Esophagus squamous epithelium (tissue), 5 donors: ENCODE data around the gene PTOV1. TPM values are rescaled to one million over a fixed set of nuclear protein-coding genes. Genes with fewer than 3 reads are reported as not detected.

Experiments
- DNase-seq: peaks from one replicate; lab custom pipeline; 2025; lab: John Stamatoyannopoulos, UW
- H3K27ac ChIP-seq, 4 donors: fragments of 200-600 bp; sonication (generic); one replicate each; pipeline ENCODE4 v1.5.1; 2016 to 2019; ENCODE audit warnings: mild to moderate bottlenecking in 1 of 4
- H3K27me3 ChIP-seq, 4 donors: fragments of 200-600 bp; sonication (generic); 1 replicate in 3 of 4; 2 replicates in 1 of 4; pipeline versions ENCODE4 v1.5.1 to v1.6.0; 2017 to 2021; ENCODE audit warnings: antibody characterized with exemption in 1 of 4
- H3K36me3 ChIP-seq, 3 donors: fragments of 200-600 bp; sonication (generic); one replicate each; pipeline ENCODE4 v1.5.1; 2016 to 2019
- H3K4me1 ChIP-seq, 3 donors: fragments of 200-600 bp; sonication (generic); one replicate each; pipeline ENCODE4 v1.5.1; 2017 to 2019
- H3K4me3 ChIP-seq, 4 donors: fragments of 200-600 bp; sonication (generic); 1 replicate in 3 of 4; 2 replicates in 1 of 4; pipeline ENCODE4 v1.5.1; 2016 to 2019; ENCODE audit warnings: mild to moderate bottlenecking in 2 of 4, moderate library complexity in 1 of 4
- H3K9me3 ChIP-seq, 3 donors: fragments of 200-600 bp; sonication (generic); one replicate each; pipeline ENCODE4 v1.5.1; 2016 to 2019
- CTCF ChIP-seq, 6 experiments: fragments of 450-650 bp in 4 of 6; fragments of 200-600 bp in 2 of 6; sonication (generic) in 2 of 6; IDR thresholded peaks; one replicate each; pipeline ENCODE4 v1.5.1; 2016 to 2019; ENCODE audit warnings: antibody characterized with exemption in 6 of 6, mild to moderate bottlenecking in 4 of 6, moderate library complexity in 4 of 6
- POLR2A ChIP-seq, 4 donors: fragments of 450-650 bp; IDR thresholded peaks; one replicate each; pipeline ENCODE4 v1.6.1; 2017; ENCODE audit warnings: antibody characterized with exemption in 4 of 4, mild to moderate bottlenecking in 4 of 4, moderate library complexity in 3 of 4
- WGBS, 2 donors: methylation state at CpG; one replicate each; pipeline ENCODE4 v1.1.5; 2018; 5-methylcytosine and 5-hydroxymethylcytosine counted together
- intact Hi-C: fragments of 100-400 bp; cut with DNase I; formaldehyde crosslinking; loops from one replicate; pipeline ENCODE4 v1.15.0; 2022
- total RNA-seq, 4 donors: library from RNA; depleted of rRNA; stranded (reverse); fragments of >200 nt; gene quantifications; one replicate each; pipeline ENCODE4 v1.1.0, GENCODE V29; 2016
- donor health status: DM: yes; HTN: yes; CAD: no.

The PTOV1 gene
- 10 to 100 TPM; 31.3 to 57.0 (median 45.2) TPM for total RNA-seq

GRCh38 chr19:49850487-49851342 lies at the start of gene PTOV1:
PTOV1 (plus strand) TSS chr19:49851159.
- peak within 1 kb of the TSS; percentile 56 to 98 (median 96) for H3K4me3 ChIP-seq
- no peaks in the 10 kb centered on the region for H3K27me3 ChIP-seq
- TF ChIP-seq CTCF (IDR thresholded peaks at IDR 0.05) (peak in 2 of 6 experiments; percentile 5 to 14), POLR2A (IDR thresholded peaks at IDR 0.05) (peak in 3 of 4 donors; percentile 48 to 91 (median 61))
- DNase-seq = peak; percentile 39
- WGBS, 2 donors = 1 to 5% methylated on average over 18 to 35 of the region's 98 CpGs
- peak within 1 kb of the TSS; percentile 94 to 100 (median 100) for H3K27ac ChIP-seq
- peaks cover 6 to 54% (median 29%) of the 10 kb centered on the region in 3 donors for H3K4me1 ChIP-seq
- no peaks in the 10 kb centered on the region for H3K9me3 ChIP-seq
- intact Hi-C loops = no loop called here
- peaks cover 0 to 16% (median 0%) of the 10 kb centered on the region in 3 donors for H3K36me3 ChIP-seq

GRCh38 chr19:49801401-49801888 lies 49.5 kb upstream of the PTOV1 start:
- peak overlapping the region in 3 of 4 donors; percentile 35 to 53 (median 40) for H3K4me3 ChIP-seq
- H3K36me3 ChIP-seq = peaks cover 30 to 100% (median 60%) of the 10 kb centered on the region in 3 donors
- peak overlapping the region in 3 of 4 donors; percentile 54 to 62 (median 57) for H3K27ac ChIP-seq
- intact Hi-C loops = no loop called here
- peaks cover 0 to 17% (median 0%) of the 10 kb centered on the region in 3 donors for H3K4me1 ChIP-seq
- DNase-seq = no peak
- no peaks in the 10 kb centered on the region for H3K9me3 ChIP-seq
- 96 to 97% methylated on average over 7 to 12 of the region's 32 CpGs for WGBS, 2 donors
- H3K27me3 ChIP-seq = no peaks in the 10 kb centered on the region
- TF ChIP-seq CTCF (IDR thresholded peaks at IDR 0.05) = no peak
- no peak for TF ChIP-seq POLR2A (IDR thresholded peaks at IDR 0.05)

- intact Hi-C loops = no loop called here
- Histone ChIP-seq H3K36me3 (peaks cover 30 to 100% (median 54%) of the 10 kb centered on the region in 3 donors), H3K4me1 (peaks cover 0 to 17% (median 0%) of the 10 kb centered on the region in 3 donors), H3K4me3 (peak overlapping the region in 3 of 4 donors; percentile 35 to 53 (median 40)), H3K27me3 (no peaks in the 10 kb centered on the region), H3K9me3 (no peaks in the 10 kb centered on the region), H3K27ac (peak overlapping the region in 3 of 4 donors; percentile 54 to 62 (median 57))
- no peak for DNase-seq
- 56 to 70% methylated on average over 9 to 14 of the region's 38 CpGs for WGBS, 2 donors
- no peak for TF ChIP-seq POLR2A (IDR thresholded peaks at IDR 0.05)
- TF ChIP-seq CTCF (IDR thresholded peaks at IDR 0.05) = peak in 4 of 6 experiments; percentile 6 to 21 (median 19)
Measured at GRCh38 chr19:49801966-49802661, 48.8 kb upstream of the PTOV1 start.

- no peaks in the 10 kb centered on the region for H3K9me3 ChIP-seq
- 84 to 88% methylated on average over 8 to 12 of the region's 24 CpGs for WGBS, 2 donors
- H3K4me1 ChIP-seq = peaks cover 0 to 17% (median 0%) of the 10 kb centered on the region in 3 donors
- peak overlapping the region in 2 of 4 donors; percentile 40 to 53 for H3K4me3 ChIP-seq
- no peak for DNase-seq
- H3K27me3 ChIP-seq = no peaks in the 10 kb centered on the region
- peak overlapping the region in 3 of 4 donors; percentile 54 to 62 (median 57) for H3K27ac ChIP-seq
- intact Hi-C loops = no loop called here
- H3K36me3 ChIP-seq = peaks cover 30 to 98% (median 47%) of the 10 kb centered on the region in 3 donors
- no peak for TF ChIP-seq POLR2A (IDR thresholded peaks at IDR 0.05)
Measured at GRCh38 chr19:49802836-49803528, 48.0 kb upstream of the PTOV1 start.

GRCh38 chr19:49803529-49803856 lies 47.5 kb upstream of the PTOV1 start:
- TF ChIP-seq POLR2A (IDR thresholded peaks at IDR 0.05) (no peak), CTCF (IDR thresholded peaks at IDR 0.05) (no peak)
- peaks cover 30 to 93% (median 42%) of the 10 kb centered on the region in 3 donors for H3K36me3 ChIP-seq

More at GRCh38 chr19:49803529-49803856, 47.5 kb upstream of the PTOV1 start:
- H3K4me1 ChIP-seq = peaks cover 0 to 22% (median 3%) of the 10 kb centered on the region in 3 donors
- no peak for DNase-seq
- intact Hi-C loops = no loop called here
- no peaks in the 10 kb centered on the region for H3K27me3 ChIP-seq
- WGBS, 2 donors = 51 to 71% methylated on average over 6 of the region's 6 CpGs
- no peak overlapping the region for H3K4me3 ChIP-seq
- H3K27ac ChIP-seq = no peak overlapping the region
- no peaks in the 10 kb centered on the region for H3K9me3 ChIP-seq
